Amygdala (tissue), 56 donors: Measurements from ENCODE around the gene LIF.
A peak's percentile ranks its signal among the peaks of the same experiment; 100 is the strongest.
"Not testable (repeated sequence)": the region's sequence is repeated elsewhere in the genome, so short reads cannot be mapped to it uniquely, and the experiment has no call there.

Source experiments
- DNase-seq, 56 donors: peaks; one replicate each; lab custom pipeline; 2025; lab: John Stamatoyannopoulos, UW

Gene LIF

GRCh38 chr22:30216272-30216671 is 30.3 kb downstream of the LIF start:
- not testable (repeated sequence) for DNase-seq

DNA sequence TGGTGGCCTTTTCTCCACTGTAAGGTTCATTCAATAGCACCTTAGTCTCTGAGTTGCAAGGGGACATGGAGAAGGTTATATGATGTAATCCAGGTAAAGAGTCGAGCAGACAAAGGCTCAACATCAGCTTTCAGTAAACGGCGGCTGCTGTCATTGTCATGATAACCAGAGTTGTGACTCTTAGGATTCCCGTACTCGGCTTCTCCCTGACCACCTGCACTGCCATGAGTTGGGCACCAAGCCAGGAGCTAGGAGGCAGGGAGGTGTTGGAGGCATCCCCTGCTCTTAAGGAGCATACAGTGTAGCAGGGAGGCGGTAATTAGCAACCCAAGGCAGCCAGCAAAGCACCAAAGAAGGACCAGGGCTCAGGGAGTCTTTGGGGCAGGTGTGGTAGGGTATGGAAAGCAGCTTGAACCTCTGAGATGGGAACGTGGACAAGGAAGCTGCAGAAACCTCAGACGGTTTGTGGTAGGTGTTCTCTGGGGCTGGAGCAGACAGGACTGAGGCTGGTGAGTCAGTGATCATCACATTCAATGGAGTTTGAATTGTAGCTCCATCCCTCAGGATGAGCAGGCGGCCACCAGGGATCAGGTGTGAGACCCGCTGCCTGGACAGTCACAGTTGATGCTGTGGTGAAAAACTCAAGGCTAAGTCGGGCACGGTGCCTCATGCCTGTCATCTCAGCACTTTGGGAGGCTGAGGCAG is 31.7 kb downstream of the LIF start:
- DNase-seq: no peak

GRCh38 chr22:30212996-30213441 is 33.5 kb downstream of the LIF start:
- no peak for DNase-seq

GRCh38 chr22:30212363-30212995 is 34.1 kb downstream of the LIF start:
- DNase-seq: peak in 2 of 56 donors; percentile 10 to 33

- DNase-seq: no peak
These were observed 35.3 kb downstream of the LIF start for GRCh38 chr22:30211124-30211820.

GRCh38 chr22:30210235-30210909 is 36.2 kb downstream of the LIF start:
- DNase-seq: peak in 24 of 56 donors; percentile 2 to 70 (median 34)

- no peak for DNase-seq
These were observed 36.9 kb downstream of the LIF start for GRCh38 chr22:30209642-30210041.

DNA sequence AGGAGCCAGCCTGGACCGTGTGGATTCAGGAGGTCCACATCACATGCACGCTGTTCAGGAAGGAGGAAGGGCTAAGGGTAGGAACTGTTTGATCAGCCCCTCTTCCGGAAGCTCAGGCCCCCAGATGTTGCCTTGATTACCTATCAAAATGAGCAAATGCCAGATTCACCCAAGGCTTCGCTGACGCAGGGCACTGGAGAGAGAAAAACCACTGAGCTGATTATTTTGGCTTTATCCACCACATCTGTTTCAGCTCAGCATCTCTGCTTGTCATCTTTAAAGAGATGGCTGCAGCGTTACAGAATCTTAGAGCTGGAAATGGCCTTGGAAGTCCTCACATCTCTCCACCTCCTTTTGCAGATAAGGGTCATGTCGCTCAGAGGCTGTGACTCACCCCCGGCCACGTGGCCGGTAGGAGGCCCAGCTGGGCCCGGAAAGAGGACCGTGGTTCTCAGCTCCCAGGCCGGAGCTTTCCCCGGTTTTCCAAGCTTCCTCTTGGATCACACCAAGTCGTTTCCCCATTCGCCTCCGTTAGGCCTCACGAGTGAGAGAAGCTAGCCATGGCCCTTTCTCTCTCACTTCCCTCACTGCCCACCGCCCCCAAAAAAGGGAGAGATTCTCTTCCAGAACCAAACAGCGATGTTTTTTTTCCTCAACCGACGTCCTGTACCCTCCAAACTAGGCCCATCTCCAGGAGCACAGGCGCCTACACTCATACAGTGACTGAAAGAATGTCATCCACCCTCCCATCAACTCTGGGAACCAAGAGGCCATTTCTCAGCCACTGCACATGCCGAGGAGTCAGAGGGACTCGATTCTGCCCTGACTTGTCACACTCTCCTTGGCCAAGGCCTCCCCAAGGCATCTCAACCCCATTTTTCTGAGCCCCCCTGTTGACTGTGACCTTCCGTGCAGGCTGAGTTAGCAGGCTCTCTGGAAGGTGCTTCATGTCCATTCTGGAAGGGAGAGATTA is 37.6 kb downstream of the LIF start:
- DNase-seq: no peak

DNA sequence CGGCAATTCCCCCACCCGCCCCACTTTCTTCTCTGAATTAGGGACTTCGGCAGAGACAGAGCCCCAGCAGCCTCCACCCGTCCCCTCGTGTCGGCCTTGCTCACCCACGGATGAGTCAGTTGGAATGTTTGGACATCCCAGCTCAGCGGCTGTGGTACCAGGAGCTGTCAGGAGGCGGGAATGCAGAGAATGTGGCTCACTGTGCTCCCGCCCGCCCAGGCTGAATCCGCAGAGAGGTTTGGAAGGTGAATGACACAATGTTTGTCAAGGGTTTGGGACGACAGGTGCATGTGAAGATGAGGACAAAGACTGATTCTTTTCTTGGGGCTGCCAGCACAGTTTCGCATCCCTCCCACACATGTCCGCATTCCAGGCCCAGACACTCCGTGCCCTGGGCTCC is 39.6 kb downstream of the LIF start:
- peak in 6 of 56 donors; percentile 11 to 60 (median 19) for DNase-seq

GRCh38 chr22:30205281-30206115 is 41.1 kb downstream of the LIF start:
- peak in 4 of 56 donors; percentile 8 to 41 (median 28) for DNase-seq

DNA sequence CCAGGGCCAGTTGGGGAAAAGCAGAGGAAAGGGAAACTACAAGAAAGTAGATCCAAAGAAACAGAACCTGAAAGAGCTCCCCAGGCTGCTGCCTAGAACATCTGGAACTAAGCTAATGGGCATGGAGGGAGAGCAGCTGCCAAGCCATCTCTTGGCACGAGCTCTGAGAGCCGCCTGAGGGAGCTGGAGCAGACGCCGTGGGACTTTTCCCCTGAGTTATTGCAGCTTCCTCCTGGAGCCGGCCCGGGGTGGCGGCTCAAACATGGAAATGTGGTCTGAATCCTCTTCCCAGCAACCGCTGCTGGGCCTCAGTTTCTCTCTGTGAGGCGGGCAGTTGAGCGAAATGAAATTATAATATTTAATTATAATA is 41.8 kb downstream of the LIF start:
- DNase-seq: peak in 12 of 56 donors; percentile 3 to 47 (median 34)

DNA sequence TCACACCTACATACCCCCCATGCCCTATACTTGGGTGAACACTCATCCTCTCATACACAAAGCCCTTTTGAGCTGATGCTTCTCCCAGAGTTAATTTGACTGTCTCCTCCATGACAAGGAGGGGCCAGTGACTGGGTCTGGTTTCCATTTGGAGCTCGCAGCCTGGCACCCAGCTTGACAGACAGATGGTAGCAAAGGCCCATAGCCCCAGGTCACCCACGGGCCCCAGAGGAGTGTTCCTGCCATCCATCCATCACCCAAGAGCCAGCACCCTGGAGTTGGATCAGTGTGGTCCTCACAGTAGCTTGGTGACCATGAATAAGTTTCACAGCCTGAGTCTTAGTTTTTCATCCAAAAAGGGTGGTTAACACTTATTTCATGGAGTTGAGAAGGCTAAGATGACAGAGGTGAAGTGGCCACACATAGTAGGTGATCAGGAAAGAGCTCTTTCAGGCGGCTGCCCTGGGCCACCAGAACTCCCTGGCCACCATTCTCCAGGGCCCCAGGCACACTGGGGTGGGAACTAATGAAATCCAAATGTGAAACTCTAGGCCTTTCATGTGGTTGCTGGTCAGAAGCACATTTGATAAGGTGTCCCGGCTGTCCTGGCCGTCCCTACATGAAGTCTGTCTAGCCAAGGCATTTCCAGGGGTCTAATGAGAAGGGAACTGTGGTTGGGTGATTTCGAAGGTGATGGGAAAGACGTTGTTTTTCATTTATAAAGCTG is 42.4 kb downstream of the LIF start:
- no peak for DNase-seq

- no peak for DNase-seq
These were observed 44.0 kb downstream of the LIF start for GRCh38 chr22:30202531-30203006.

DNA sequence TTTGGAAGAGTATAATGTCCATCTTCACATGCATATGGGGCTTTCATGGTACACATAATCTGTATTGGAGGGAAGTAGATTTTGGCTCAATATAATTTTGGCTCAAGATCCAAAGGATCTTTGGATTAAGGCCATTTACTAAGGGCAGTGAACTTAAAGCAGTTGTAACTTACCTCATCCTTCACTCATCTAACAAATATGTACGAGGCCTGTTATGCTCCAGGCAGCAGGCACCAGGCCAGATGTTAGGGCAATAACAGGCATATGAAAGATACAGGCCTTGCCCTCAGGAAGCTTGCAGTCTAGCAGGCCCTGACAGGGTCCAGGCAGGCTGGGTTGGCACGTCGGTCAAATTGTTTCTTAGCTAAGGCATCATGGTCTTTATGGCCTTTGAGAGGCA is 44.6 kb downstream of the LIF start:
- no peak for DNase-seq

DNA sequence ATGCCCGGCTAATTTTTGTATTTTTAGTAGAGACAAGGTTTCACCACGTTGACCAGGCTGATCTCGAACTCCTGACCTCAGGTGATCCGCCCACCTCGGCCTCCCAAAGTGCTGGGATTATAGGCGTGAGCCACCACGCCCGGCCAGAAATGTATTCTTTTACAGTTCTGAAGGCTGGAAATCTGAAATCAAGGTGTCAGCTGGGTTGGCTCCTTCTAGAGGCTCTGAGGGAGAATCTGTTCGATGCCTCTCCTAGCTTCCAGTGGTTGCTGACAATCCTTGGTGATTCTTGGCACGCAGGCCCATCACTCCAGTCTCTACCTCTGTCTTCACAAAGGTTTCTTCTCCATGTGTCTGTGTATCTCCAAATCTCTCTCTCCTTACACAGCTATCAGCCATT is 45.7 kb downstream of the LIF start:
- DNase-seq: not testable (repeated sequence)

GRCh38 chr22:30198921-30199320 is 47.6 kb downstream of the LIF start:
- DNase-seq: no peak

GRCh38 chr22:30198152-30198825 is 48.3 kb downstream of the LIF start:
- DNase-seq: no peak
